SK-N-MC (cell line): Measurements from ENCODE around the gene SMAD3.

Experiments
- DNase-seq: peaks from one replicate; pipeline ENCODE4 v3.0.0-alpha.2; 2011; ENCODE audit warnings: low read depth, low spot score
- H3K27ac ChIP-seq: fragments of 200-600 bp; sonication (generic); 2 replicates; pipeline ENCODE4 v1.5.1; 2016; ENCODE audit warnings: mixed run types
- H3K36me3 ChIP-seq: fragments of 200-600 bp; sonication (generic); 2 replicates; pipeline ENCODE4 v1.6.1; 2017; ENCODE audit warnings: antibody characterized with exemption, low read length, mixed read lengths; ENCODE audit not compliant: insufficient read depth
- H3K4me3 ChIP-seq: fragments of 200-600 bp; sonication (generic); 2 replicates; pipeline ENCODE4 v1.5.1; 2016
- H3K9ac ChIP-seq: fragments of 200-600 bp; sonication (generic); 2 replicates; pipeline ENCODE4 v1.8.0; 2017; ENCODE audit warnings: mixed run types, mixed read lengths; ENCODE audit not compliant: insufficient read length
- H3K9me3 ChIP-seq: fragments of 200-600 bp; sonication (generic); 2 replicates; pipeline ENCODE4 v1.6.1; 2017; ENCODE audit warnings: low read depth, mild to moderate bottlenecking, antibody characterized with exemption, low read length, moderate library complexity, mixed read lengths
- EZH2 ChIP-seq: fragments of 200-600 bp; sonication (generic); IDR thresholded peaks from one replicate; pipeline ENCODE4 v1.6.1; 2017; ENCODE audit warnings: antibody characterized with exemption
- FOXP2 ChIP-seq: optimal IDR thresholded peaks from 2 replicates; pipeline ENCODE3; 2011; ENCODE audit warnings: mild to moderate bottlenecking, moderate library complexity; ENCODE audit not compliant: insufficient read depth; ENCODE audit errors: extremely low read length, control extremely low read depth
- POLR2AphosphoS5 ChIP-seq: IDR thresholded peaks from 2 replicates; pipeline ENCODE4 v1.6.1; 2012; ENCODE audit warnings: mild to moderate bottlenecking, low read depth, low read length, borderline replicate concordance

The SMAD3 gene

GRCh38 chr15:67176195-67176971 lies 111.0 kb downstream of the SMAD3 start:
- H3K9me3 ChIP-seq: no peaks in the 10 kb centered on the region
- H3K4me3 ChIP-seq: peak overlapping the region; percentile 51
- H3K27ac ChIP-seq: peak overlapping the region; percentile 65
- no peak for DNase-seq
- TF ChIP-seq POLR2AphosphoS5 (no peak), EZH2 (no peak), FOXP2 (no peak)
- peaks cover 4% of the 10 kb centered on the region; the same call in 1 of the 2 replicates for H3K36me3 ChIP-seq
- H3K9ac ChIP-seq: no peak overlapping the region

- Histone ChIP-seq H3K9ac (no peak overlapping the region), H3K36me3 (peaks cover 3% of the 10 kb centered on the region; the same call in 1 of the 2 replicates), H3K27ac (no peak overlapping the region), H3K9me3 (no peaks in the 10 kb centered on the region), H3K4me3 (no peak overlapping the region)
- TF ChIP-seq FOXP2: no peak
- TF ChIP-seq EZH2: no peak
- no peak for TF ChIP-seq POLR2AphosphoS5
- no peak for DNase-seq
These were observed 112.3 kb downstream of the SMAD3 start for GRCh38 chr15:67177752-67178151.

- Histone ChIP-seq H3K9me3 (no peaks in the 10 kb centered on the region), H3K36me3 (peaks cover 3% of the 10 kb centered on the region; the same call in 1 of the 2 replicates), H3K4me3 (no peak overlapping the region), H3K9ac (no peak overlapping the region), H3K27ac (no peak overlapping the region)
- DNase-seq: no peak
- TF ChIP-seq EZH2: no peak
- TF ChIP-seq FOXP2: no peak
- no peak for TF ChIP-seq POLR2AphosphoS5
These were observed 113.3 kb downstream of the SMAD3 start for GRCh38 chr15:67178569-67179210.

GRCh38 chr15:67179411-67179995 lies 114.1 kb downstream of the SMAD3 start:
- H3K36me3 ChIP-seq: peaks cover 4% of the 10 kb centered on the region; the same call in 1 of the 2 replicates
- H3K9ac ChIP-seq: no peak overlapping the region
- TF ChIP-seq FOXP2 (no peak), EZH2 (no peak), POLR2AphosphoS5 (no peak)

GRCh38 chr15:67180035-67180434 lies 114.6 kb downstream of the SMAD3 start:
- no peak for DNase-seq
- no peak overlapping the region for H3K9ac ChIP-seq
- peaks cover 9% of the 10 kb centered on the region; the same call in 1 of the 2 replicates for H3K36me3 ChIP-seq
- no peaks in the 10 kb centered on the region for H3K9me3 ChIP-seq
- H3K4me3 ChIP-seq: no peak overlapping the region
- TF ChIP-seq FOXP2: no peak
- no peak for TF ChIP-seq EZH2
- no peak for TF ChIP-seq POLR2AphosphoS5
- H3K27ac ChIP-seq: no peak overlapping the region

More at GRCh38 chr15:67179411-67179995, 114.1 kb downstream of the SMAD3 start:
- Histone ChIP-seq H3K4me3 (no peak overlapping the region), H3K9me3 (no peaks in the 10 kb centered on the region), H3K27ac (no peak overlapping the region)
- no peak for DNase-seq

- Histone ChIP-seq H3K36me3 (peaks cover 10% of the 10 kb centered on the region; the same call in 1 of the 2 replicates), H3K9me3 (no peaks in the 10 kb centered on the region), H3K9ac (no peak overlapping the region), H3K4me3 (no peak overlapping the region), H3K27ac (no peak overlapping the region)
- TF ChIP-seq EZH2 (no peak), POLR2AphosphoS5 (no peak)
- DNase-seq: no peak
These were observed 115.3 kb downstream of the SMAD3 start for GRCh38 chr15:67180514-67181191.

- TF ChIP-seq POLR2AphosphoS5: no peak
- no peak for TF ChIP-seq EZH2
- TF ChIP-seq FOXP2: no peak
- Histone ChIP-seq H3K4me3 (no peak overlapping the region), H3K9me3 (no peaks in the 10 kb centered on the region), H3K36me3 (peaks cover 10% of the 10 kb centered on the region; the same call in 1 of the 2 replicates), H3K27ac (no peak overlapping the region), H3K9ac (no peak overlapping the region)
- DNase-seq: no peak
These were observed 115.8 kb downstream of the SMAD3 start for GRCh38 chr15:67181221-67181639.
